SHP77 treated with DMSO at 0.1 percent for 48 hours (cell line): ENCODE results near the gene FXYD5.
"Not testable (repeated sequence)": the region's sequence is repeated elsewhere in the genome, so short reads cannot be mapped to it uniquely, and the experiment has no call there.

Experiments
- DNase-seq: peaks from one replicate; lab custom pipeline; 2025; lab: John Stamatoyannopoulos, UW

The FXYD5 gene

DNA sequence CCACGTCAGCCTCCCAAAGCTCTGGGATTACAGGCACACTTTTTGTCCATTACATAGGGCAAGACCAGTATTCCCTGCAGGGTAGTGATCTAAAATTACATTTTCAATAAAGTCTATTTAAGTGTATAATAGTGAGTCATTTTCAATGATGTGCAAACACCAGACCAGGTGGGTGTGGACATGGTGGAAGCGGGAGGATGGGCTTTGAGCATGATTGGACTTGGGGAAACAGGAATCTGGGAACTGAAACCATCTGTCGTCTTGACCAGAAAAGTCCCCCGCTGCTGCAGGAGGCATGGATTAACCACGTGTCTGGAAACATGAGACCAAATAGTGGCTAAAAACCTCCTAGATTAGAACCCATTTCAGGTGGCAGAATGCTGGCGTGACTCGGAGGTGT is 34.0 kb upstream of the FXYD5 start:
- DNase-seq: peak; percentile 11

DNA sequence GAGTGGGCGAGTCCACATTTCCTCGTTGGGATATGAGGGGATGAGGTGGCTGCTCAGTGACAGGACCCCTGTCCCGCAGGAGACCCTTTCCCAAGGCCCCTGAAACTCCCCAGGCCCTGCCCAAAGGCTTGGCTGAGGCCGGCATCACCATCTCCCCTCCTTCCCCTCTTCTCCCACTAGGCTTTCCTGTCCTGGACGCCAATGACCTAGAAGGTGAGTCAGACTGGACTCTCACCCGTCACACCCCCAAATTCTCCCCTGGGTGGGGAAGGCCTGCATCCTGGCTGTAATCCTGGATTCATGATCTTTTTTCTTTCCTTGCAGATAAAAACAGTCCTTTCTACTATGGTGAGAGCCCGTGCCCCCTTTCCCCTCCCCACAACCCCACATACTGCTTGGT is 33.6 kb upstream of the FXYD5 start:
- no peak for DNase-seq

DNA sequence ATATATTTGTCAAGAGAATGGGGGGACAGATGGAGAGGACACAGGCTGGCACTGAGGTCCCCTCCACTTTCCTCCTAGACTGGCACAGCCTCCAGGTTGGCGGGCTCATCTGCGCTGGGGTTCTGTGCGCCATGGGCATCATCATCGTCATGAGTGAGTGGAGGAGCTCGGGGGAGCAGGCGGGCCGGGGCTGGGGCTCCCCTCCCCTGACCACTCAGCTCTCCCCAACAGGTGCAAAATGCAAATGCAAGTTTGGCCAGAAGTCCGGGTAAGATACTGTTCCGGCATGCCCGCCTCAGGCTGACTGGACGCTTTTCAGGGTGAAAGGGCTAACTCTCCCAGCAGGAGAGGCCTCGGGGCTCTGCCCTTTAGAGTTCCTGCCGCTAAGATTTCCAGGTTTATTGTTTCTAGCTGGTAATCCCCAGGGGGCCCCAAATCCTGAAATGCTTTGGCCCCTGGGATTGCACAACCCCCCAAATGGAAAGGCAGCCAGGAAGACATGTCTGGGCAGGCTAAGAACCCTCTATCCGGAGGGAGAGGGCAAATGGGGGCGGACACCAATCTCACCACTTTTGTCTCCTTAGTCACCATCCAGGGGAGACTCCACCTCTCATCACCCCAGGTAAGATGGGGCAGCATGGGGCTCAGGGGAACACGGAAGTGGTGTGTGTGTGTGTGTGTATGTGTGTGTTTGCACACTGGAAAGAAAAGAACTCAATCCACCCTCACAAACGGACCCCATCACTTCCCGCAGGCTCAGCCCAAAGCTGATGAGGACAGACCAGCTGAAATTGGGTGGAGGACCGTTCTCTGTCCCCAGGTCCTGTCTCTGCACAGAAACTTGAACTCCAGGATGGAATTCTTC is 31.6 kb upstream of the FXYD5 start:
- DNase-seq: no peak

DNA sequence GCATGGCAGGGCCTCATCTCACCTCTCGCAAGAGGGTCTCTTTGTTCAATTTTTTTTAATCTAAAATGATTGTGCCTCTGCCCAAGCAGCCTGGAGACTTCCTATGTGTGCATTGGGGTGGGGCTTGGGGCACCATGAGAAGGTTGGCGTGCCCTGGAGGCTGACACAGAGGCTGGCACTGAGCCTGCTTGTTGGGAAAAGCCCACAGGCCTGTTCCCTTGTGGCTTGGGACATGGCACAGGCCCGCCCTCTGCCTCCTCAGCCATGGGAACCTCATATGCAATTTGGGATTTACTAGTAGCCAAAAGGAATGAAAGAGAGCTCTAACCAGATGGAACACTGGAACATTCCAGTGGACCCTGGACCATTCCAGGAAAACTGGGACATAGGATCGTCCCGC is 31.0 kb upstream of the FXYD5 start:
- no peak for DNase-seq

DNA sequence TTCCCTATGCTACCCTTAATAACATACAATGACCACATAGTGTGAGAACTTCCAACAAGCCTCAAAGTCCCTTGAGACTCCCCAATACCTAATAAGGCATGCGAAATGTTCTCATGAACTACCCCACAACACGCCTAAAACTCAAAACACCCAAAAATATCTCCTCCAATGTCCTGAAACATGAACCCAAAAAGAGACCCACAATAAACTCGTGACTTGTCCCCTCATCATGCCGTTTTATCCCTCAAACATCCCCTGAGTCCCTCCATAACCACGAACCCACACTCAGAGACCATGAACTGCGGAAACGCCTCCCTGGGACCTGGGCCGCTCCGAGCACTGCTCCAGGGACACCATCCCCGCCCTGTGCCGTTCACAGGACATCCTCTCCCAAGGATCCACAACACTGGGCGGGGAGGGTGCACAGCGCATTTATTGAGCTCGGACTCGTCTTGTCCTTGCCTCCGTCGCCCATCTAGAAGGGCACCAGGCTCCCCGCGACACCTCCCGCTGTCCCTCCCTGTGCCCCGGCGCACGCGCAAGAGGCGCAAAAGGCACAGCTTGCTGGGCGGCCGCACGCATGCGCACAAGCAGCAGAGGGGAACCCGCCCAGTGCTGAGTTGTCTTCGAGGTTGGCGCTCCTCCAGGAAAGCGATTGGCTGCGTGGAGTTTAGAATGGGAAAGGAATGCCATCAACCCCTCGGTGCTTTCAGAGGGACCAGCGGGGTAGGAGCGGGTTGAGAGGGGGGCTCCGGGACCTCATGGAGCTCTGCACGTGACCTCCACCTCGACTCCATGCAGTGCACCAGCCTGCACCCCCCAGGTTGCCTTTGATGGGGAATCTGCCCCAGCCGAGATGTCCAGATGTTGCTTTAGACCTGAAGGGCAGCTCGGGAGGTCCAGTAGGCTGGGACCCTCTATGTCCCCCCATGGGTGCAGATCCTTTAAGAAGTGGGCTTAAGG is 30.2 kb upstream of the FXYD5 start:
- DNase-seq: peak; percentile 40

DNA sequence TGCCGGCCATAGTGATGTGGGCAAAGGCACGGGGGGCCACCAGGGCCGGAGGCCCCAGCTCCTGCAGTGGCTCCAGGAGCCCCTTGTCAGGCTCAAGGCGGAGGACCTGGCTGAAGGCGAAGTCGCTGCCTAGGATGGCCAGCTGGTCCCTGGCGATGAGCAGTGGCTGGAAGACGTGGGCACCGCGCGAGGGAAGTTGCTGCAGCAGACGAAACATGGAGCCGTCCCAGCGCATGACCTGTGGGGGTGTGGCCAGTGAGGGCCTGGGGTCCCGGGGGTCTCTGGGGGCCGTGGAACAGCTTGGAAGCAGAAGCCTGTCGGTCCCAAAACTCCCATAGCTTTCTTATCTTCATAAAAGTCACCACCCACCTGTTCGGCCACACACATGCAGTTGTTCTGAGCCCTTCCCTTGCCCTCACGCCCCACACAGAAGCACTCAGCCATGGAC is 29.2 kb upstream of the FXYD5 start:
- DNase-seq: no peak

DNA sequence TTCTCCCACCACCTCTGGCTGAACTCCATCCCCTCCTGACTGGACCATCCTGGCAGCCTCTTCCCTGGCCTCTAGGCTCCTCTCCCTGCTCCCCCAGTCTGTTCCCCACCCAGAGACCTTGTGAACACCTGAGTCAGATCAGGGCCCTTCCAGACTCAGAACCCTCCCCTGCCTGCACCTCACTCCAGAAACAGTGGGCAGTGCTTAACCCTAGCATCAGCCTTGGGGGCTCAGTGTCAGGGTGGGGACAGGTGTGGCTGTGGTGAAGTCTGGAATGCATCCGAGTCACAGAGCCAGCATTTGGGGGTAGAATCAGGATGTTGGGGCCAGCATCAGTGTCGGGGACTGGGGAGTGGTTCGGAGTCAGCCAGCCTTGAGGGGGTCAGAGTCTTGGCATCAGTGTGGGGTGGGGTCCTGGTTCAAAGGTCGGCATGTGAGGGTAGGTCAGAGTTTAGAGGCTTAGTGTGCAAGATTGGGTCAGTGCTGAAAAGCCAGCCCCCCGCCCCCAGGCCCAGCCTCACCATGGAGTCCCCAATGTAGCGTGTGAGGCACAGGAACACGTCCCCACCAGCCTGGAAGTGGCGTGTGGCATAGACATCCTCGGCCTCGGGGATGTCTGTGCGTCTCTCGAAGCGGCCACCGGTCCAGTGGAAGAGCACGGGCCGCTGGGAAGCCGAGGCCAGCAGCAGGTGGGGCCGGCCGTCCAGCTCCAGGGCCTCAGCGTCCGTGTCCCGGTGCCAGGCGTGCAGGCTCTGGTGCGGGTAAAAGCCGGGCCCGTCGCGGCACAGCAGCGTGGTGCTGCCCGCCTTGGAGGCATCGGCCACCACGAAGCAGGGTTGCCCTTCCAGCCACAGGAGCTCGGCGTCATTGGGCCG is 28.5 kb upstream of the FXYD5 start:
- DNase-seq: no peak

DNA sequence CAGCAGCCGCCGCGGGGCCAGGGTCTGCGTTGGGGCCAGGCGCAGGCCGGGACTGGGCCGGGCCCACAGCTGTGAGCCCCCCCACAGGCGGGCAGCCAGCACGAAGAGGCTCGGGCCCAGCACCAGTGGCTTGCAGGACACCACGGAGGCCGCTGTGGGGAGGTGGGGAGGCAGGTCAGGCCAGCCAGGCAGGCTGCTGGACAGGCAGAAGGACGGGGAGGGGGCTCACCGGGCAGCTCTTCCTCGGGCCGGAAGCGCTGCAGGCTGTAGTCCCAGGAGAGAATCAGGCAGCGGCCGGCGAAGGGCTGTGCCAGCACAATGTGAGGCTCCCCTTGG is 27.9 kb upstream of the FXYD5 start:
- no peak for DNase-seq

DNA sequence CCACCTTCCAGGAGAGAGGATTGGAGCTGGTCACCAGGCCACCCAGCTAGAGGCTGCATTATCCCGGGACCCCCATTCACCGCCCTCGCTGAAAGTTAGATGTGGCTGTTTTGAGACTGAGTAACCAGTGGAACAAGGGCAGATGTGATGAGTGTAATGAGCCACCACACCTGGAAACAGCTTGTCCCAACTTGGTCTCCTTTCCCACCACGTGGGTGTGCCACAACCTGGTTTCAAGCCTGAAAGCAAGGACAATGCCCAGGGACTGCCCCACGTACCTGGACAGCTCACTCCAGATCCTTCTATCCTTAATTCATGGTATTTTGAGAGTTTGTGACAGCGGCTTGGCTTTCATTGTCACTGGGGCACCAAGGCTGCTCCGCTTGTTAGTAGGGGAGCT is 26.7 kb upstream of the FXYD5 start:
- no peak for DNase-seq

DNA sequence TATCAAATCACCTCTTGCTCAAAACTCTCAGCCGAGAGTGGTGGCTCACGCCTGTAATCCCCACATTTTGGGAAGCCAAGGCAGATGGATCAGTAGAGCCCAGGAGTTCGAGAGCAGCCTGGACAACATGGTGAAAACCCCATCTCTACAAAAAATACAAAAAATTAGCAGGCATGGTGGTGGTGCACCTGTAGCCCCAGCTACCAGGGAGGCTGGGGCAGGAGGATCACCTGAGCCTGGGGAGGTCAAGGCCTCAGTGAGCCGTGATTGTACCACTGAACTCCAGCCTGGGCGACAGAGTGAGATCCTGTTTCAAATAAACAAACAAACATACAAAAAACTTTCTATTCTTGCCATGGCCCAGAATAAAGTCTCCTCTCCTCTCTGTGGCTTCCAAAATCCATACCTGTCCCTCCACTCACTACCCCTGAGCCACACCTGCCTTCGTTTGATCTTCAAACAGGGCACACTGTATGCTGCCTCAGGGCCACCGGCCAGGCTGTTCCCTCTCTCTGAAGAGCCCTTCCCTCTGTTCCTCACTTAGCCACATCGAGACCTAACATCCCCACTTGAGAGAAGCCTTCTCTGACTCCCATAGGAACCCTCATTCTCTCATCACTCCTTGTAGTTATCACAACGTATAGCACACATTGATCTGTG is 26.0 kb upstream of the FXYD5 start:
- DNase-seq: no peak

DNA sequence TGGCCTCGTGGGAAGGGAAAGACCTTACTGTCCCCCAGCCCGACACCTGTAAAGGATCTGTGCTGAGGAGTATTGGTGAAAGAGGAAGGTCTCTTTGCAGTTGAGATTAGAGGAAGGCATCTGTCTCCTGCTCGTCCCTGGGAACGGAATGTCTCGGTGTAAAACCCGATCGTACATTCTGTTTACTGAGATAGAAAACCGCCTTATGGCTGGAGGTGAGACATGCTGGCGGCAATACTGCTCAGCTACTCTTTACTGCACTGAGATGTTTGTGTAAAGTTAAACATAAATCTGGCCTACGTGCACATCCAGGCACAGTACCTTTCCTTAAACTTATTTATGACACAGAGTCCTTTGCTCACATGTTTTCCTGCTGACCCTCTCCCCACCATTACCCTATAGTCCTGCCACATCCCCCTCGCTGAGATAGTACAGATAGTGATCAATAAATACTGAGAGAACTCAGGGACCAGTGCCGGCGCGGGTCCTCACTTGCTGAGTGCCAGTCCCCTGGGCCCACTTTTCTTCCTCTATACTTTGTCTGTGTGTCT is 24.7 kb upstream of the FXYD5 start:
- not testable (repeated sequence) for DNase-seq

DNA sequence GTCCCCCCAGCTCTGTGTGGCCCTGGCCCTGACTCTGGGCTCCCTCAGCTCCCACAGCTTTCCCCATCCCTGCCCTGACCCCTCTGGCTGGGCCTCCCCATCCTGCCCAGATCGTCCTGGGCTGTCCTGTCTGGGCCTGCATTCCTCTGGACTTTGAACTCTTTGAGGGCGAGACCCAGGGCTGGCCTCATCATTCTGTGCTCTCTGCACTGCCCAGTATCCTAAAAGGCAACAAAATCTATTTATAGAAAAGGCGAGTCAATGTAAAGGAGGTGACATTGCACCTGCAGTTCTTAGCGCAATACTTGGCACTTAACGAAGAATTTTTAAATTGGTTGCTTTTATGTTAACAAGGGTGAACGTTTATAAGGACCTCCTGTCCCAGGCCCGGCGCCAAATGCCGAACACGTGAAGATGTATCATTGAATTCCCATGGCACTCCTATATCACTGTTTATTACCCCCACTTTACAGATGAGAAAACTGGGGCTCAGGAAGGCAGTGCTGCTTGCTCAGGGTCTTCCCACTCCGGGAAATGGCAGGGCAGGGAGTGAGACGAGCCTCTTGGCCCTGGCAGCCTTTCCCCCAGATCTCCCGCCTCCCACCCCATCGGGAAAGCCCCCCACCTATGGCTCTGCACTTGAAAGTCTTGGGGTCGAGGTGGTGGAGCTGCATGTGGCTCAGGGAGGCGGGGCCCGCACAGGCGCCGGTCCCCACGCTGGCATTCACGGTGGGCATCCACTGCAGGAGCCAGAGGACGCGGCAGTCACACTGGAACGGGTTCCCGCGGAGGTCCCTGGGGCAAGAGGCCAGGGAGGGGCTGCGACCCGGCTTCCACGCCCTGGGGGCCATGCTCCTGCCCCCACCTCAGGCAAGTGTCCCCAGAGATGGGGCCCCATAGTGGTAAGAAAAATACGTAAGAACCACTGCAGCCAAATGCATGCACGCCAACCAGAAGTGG is 23.5 kb upstream of the FXYD5 start:
- no peak for DNase-seq

DNA sequence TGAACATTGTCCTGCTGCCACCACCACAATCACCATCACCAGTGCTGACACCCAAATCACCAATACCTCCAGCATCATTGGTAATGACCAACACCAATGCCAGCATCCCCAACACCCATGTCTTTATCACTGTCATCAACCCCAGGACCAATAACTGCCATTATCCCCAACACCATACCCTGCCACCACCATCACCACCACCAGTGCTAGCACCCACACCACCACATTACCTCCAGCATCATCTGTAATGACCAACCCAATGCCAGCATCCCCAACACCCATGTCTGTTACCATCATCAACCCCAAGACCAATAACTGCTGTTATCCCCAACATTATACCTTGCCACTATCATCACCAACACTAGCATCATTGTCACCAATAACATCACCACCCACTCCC is 22.3 kb upstream of the FXYD5 start:
- DNase-seq: no peak

DNA sequence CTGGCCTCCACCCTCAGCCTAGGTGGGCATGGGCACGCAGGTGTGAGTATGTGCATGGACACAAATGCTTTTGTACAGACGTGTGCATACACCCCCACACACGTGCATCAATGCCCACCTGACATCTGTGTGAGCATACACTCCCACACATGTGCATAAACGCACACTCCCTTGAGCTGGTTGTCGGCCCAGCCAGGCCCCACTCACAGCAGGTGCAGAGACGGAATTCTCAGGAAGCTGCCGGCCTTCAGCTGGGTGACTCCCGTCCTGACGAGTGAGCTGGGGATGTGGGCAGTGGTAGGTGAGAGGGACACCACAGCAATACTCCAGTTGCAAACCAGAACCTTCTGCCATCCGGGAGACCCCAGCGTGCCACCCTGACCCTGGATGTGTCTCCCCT is 20.7 kb upstream of the FXYD5 start:
- DNase-seq: no peak

DNA sequence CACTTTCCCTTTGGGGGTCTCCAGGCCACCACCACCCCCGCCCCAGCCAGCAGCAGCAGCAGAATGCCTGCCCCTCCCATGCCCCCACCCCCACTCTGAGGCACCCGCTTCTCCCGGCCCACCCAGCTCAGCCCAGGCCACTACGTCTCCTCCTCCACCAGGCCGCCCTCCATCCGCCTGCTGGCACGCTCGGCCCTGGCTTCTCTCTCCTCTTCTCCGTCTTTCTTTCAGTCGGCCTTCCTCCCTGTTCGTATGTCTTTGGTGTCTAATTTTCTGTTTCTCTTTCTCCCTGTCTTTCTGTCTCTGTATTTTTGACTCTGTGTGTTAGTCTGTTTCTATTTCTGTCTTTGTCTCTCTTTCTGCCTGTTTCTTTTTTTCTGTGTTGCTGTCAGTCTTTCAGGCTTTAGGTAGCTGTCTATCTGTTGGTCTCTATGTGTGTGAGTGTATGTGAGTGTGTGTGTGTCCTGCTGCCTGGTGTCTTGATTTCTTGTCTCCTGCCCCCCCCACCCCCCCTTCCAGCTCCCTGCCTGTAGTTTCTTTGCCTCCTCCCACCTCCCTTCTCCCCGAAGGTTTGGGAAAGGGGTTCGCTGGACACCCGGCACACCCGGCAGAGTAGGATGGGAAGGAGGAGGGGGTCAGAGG is 19.8 kb upstream of the FXYD5 start, which contains the start of gene LGI4:
TSS of gene LGI4 (minus strand) at position 459 of the 642 bp plus-strand sequence. CDS start at position 80, 379 bp downstream.
- DNase-seq: no peak

DNA sequence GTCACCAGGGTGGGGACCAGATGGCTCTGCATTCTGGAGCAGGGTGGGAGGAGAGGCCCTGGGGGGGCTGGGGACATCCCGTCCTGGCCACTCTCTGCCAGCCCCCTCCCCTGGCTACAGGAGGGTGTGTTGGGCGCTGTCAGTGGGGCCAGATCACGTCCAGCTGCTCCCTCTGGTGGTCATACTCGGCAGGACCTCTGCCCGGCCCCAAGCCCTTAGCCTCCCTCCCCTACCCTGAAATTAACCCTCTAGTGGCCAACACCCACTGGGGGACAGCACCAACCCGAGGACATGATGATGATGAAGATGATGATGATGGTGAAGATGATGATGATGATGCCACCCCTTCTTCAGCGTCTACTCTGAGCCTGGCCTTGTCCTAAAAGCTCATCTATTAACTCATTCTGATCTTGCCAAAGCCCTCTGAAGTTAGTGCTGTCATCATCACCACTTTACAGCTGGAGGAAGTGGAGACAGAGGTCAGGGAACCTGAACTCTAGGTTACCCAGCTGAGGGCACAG is 19.1 kb upstream of the FXYD5 start:
- peak; percentile 8 for DNase-seq

DNA sequence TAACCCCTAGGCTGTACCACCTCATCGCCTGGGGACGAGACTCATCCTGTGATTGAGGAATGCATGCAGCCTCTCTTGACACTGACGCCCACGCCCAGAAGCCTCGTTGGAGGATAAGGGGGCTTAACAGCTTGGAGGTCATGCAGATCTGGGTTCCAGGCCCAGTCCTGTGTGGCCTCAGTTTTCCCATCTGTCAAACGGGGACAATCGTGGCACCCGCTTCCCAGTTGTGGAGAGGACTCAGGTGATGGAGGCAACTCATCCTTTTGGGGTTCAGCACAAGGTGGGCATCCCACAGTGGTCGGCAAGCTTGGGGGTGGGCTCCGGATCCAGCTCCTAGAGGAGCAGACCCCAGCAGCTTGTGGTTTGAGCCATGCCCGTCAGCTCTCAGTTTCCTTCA is 18.3 kb upstream of the FXYD5 start:
- DNase-seq: no peak

DNA sequence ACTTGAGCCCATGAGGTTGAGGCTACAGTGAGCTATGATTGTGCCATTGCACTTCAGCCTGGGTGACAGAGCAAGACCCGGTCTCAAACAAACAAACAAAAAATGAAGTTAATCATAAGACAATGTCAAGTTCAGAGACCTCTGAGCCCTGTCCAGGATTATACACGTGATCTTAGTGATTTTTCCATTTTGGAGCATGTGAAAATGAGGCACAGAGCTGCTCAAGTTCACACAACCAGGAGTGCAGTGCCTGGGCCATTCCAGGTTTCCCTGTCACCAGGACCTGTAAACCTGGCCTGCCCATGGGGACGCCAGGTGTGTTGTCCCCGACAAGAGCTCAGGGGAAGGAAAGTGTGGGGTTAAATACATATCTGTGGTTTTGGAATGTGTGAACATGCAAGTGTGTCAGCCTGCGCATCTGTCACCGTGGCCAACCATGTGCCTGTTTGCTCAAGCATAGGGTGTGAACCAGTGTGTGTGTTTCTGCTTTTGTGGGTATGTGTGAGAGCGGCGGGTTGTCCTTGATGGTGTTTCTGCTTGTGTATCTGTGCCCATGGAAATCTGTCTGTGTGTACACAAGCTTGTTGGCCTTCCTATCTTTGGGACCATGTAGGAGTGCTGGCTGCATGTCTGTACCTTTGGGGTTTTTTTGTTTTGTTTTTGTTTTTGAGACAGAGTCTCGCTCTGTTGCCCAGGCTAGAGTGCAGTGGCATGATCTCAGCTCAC is 17.4 kb upstream of the FXYD5 start:
- no peak for DNase-seq
